ENCODE data around the gene KIF14. TPM values are rescaled to one million over a fixed set of nuclear protein-coding genes. Genes with fewer than 3 reads are reported as not detected.

KIF14 gene
- total RNA-seq, 1 donor from 2014 or later = 60.2 TPM

DNA sequence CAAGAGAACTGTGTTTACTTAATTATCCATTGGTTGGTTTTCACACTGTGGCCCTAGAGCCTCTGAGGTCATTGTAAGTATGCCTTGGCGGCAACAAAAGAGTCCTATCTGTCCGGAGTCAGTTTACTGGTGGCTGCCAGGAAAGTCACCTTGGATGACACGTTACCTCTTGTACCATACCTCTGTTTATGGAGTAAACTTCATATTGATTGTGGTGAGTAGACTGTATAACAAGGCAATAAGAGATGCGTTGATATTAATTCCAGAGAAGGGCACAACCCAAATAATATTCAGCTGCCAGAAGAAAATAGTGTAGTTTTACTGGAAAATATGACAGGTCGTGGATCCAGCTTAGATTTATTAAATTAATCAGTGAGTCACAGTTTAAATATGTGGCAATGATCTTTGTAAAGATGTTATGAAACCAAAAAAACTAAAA, 20.4 kb upstream of the KIF14 start:
- H3K27ac Mint-ChIP-seq = no peak overlapping the region
- H3K4me1 Mint-ChIP-seq = no peaks in the 10 kb centered on the region
- DNase-seq (ENCODE audit: low spot score) = no peak
- Histone ChIP-seq H3K79me2 (ENCODE audit: low read depth) (no peaks in the 10 kb centered on the region), H3K4me1 (no peaks in the 10 kb centered on the region), H4K20me1 (ENCODE audit: low read depth) (no peaks in the 10 kb centered on the region), H2AFZ (replicated peaks) (no peak overlapping the region), H3K27ac (no peak overlapping the region), H3K4me3 (no peak overlapping the region), H3K4me2 (no peak overlapping the region), H3K9me3 (ENCODE audit: low read depth) (no peaks in the 10 kb centered on the region), H3K9ac (no peak overlapping the region), H3K36me3 (no peaks in the 10 kb centered on the region), H3K27me3 (no peaks in the 10 kb centered on the region), H3F3A (ENCODE audit: low read depth) (no peaks in the 10 kb centered on the region)
- peaks cover 5% of the 10 kb centered on the region for H3K36me3 Mint-ChIP-seq
- H3K9me3 Mint-ChIP-seq = no peaks in the 10 kb centered on the region
- no peak overlapping the region for H3K4me3 Mint-ChIP-seq
- TF ChIP-seq EZH2 (IDR thresholded peaks at IDR 0.05) = no peak
- TF ChIP-seq, protein P1, sequence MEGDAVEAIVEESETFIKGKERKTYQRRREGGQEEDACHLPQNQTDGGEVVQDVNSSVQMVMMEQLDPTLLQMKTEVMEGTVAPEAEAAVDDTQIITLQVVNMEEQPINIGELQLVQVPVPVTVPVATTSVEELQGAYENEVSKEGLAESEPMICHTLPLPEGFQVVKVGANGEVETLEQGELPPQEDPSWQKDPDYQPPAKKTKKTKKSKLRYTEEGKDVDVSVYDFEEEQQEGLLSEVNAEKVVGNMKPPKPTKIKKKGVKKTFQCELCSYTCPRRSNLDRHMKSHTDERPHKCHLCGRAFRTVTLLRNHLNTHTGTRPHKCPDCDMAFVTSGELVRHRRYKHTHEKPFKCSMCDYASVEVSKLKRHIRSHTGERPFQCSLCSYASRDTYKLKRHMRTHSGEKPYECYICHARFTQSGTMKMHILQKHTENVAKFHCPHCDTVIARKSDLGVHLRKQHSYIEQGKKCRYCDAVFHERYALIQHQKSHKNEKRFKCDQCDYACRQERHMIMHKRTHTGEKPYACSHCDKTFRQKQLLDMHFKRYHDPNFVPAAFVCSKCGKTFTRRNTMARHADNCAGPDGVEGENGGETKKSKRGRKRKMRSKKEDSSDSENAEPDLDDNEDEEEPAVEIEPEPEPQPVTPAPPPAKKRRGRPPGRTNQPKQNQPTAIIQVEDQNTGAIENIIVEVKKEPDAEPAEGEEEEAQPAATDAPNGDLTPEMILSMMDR (IDR thresholded peaks at IDR 0.05) = no peak
- no peak for TF ChIP-seq EZH2phosphoT487 (IDR thresholded peaks at IDR 0.05)
- H3K27me3 Mint-ChIP-seq (ENCODE audit: insufficient read depth, low read depth) = peaks cover 2% of the 10 kb centered on the region

DNA sequence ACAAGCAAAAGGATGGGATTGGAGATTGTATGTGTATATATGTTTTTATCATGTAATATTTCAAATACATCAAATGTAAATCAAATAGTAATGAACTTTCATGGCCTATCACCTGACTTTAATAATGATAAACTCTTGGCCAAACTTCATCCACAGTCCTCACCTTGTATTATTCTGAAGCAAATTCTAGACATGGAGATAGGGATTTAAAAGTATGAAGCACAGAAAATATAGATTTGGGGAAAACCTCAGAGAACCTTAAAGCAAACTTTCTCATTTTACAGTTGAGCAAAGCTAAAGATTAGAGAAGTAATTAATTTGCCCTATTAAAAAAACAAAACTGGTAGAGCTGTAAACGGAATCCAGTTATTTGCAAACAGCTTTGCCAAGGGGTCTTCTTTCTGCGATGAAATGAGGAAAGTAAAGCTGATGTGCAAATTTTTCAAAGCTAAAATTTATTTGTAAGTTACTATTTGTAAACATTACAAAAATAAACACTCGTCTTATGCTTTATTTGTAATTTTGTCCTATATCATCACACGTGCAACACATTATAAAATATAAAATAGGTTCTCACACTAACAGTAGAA, 19.9 kb upstream of the KIF14 start:
- H3K27me3 Mint-ChIP-seq (ENCODE audit: insufficient read depth, low read depth) = peaks cover 2% of the 10 kb centered on the region
- Histone ChIP-seq H3K4me2 (no peak overlapping the region), H2AFZ (replicated peaks) (no peak overlapping the region), H3K27ac (no peak overlapping the region), H3K9me3 (ENCODE audit: low read depth) (no peaks in the 10 kb centered on the region), H3K36me3 (no peaks in the 10 kb centered on the region), H3K4me1 (no peaks in the 10 kb centered on the region), H3K4me3 (no peak overlapping the region), H3K9ac (no peak overlapping the region), H3K79me2 (ENCODE audit: low read depth) (no peaks in the 10 kb centered on the region), H3K27me3 (no peaks in the 10 kb centered on the region), H4K20me1 (ENCODE audit: low read depth) (no peaks in the 10 kb centered on the region), H3F3A (ENCODE audit: low read depth) (no peaks in the 10 kb centered on the region)
- H3K27ac Mint-ChIP-seq = no peak overlapping the region
- DNase-seq (ENCODE audit: low spot score) = no peak
- H3K36me3 Mint-ChIP-seq = peaks cover 5% of the 10 kb centered on the region
- H3K4me3 Mint-ChIP-seq = no peak overlapping the region
- H3K9me3 Mint-ChIP-seq = no peaks in the 10 kb centered on the region
- no peaks in the 10 kb centered on the region for H3K4me1 Mint-ChIP-seq
- no peak for TF ChIP-seq EZH2phosphoT487 (IDR thresholded peaks at IDR 0.05)
- TF ChIP-seq, protein P1 (IDR thresholded peaks at IDR 0.05) = no peak
- TF ChIP-seq EZH2 (IDR thresholded peaks at IDR 0.05) = no peak

DNA sequence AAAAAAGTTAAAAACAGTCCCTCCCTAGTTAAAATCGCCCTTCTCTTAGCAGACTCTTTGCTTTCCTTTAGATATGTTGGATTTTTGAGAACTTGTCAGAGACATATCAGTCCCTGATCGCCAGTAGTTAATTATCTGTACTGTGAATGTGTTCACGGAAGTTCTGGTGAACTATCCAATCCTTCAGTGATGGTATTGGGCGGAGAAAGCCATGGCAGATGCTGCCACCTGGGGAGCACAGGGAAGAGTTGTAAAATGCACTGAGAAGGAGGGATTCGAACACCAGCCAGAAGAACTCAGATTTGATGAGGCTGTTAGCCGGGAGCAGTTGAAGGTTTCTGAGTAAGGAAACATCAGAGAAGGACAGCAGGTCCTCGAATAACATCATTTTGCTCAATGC, 17.5 kb upstream of the KIF14 start:
- Histone ChIP-seq H3K4me2 (no peak overlapping the region), H3K9ac (no peak overlapping the region), H3K4me3 (no peak overlapping the region), H4K20me1 (ENCODE audit: low read depth) (no peaks in the 10 kb centered on the region), H3K27me3 (no peaks in the 10 kb centered on the region), H3K27ac (no peak overlapping the region), H3K9me3 (ENCODE audit: low read depth) (no peaks in the 10 kb centered on the region), H3K36me3 (no peaks in the 10 kb centered on the region), H2AFZ (replicated peaks) (no peak overlapping the region), H3K4me1 (no peaks in the 10 kb centered on the region), H3K79me2 (ENCODE audit: low read depth) (no peaks in the 10 kb centered on the region), H3F3A (ENCODE audit: low read depth) (no peaks in the 10 kb centered on the region)
- Mint-ChIP-seq H3K36me3 (peaks cover 3% of the 10 kb centered on the region), H3K27me3 (ENCODE audit: insufficient read depth, low read depth) (no peaks in the 10 kb centered on the region), H3K4me3 (no peak overlapping the region), H3K9me3 (no peaks in the 10 kb centered on the region), H3K4me1 (no peaks in the 10 kb centered on the region), H3K27ac (no peak overlapping the region)
- TF ChIP-seq EZH2 (IDR thresholded peaks at IDR 0.05) = no peak
- TF ChIP-seq EZH2phosphoT487 (IDR thresholded peaks at IDR 0.05) = no peak
- TF ChIP-seq, protein P1 (IDR thresholded peaks at IDR 0.05) = no peak
- DNase-seq (ENCODE audit: low spot score) = no peak

Measured in neural progenitor cell (in vitro differentiated cells).